ENCODE results near the gene FAM20C.

FAM20C gene

DNA sequence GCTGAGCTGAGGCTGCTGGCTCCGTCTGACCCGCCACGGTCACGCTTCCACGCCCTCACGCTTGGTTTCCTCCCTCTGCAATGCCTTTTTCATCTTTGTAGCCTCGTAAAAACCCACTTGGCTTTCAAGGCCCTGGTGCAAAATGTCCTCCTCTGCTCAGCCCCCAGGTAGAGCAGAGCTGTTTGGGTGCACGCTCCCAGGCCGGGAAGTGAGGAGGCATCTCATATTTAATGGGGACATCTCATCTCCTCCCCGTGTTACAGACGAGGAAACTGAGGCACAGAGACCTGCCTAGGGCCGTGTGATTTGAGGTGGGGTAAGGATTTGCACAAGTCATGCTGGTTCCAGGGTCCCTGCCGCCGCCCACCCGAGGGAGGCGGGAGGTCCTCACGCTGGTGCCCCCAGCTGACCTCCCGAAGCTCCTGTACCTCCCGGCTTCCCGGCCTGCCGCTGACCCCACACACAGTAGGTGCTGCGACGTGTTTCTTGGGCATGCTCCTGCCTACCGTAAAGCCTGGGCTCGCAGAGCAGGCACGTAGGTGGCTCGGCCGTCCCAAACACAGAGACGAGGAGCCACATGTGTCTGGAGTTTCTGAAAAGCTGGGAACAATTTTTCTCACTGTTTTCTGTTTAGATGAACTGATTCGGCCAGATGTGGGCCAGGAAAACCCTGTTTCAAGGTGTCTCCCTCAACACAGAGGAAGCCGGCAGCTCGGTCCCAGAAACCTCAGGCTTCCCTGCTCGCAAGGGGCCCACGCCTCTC, 109.1 kb downstream of the FAM20C start:
- Histone ChIP-seq H3K4me1 (no peaks in the 10 kb centered on the region), H3K27me3 (peaks cover 0 to 28% of the 10 kb centered on the region in 2 donors), H3K36me3 (no peaks in the 10 kb centered on the region), H3K4me3 (no peak overlapping the region), H3K27ac (no peak overlapping the region), H3K9me3 (no peaks in the 10 kb centered on the region)
- TF ChIP-seq, protein P1, sequence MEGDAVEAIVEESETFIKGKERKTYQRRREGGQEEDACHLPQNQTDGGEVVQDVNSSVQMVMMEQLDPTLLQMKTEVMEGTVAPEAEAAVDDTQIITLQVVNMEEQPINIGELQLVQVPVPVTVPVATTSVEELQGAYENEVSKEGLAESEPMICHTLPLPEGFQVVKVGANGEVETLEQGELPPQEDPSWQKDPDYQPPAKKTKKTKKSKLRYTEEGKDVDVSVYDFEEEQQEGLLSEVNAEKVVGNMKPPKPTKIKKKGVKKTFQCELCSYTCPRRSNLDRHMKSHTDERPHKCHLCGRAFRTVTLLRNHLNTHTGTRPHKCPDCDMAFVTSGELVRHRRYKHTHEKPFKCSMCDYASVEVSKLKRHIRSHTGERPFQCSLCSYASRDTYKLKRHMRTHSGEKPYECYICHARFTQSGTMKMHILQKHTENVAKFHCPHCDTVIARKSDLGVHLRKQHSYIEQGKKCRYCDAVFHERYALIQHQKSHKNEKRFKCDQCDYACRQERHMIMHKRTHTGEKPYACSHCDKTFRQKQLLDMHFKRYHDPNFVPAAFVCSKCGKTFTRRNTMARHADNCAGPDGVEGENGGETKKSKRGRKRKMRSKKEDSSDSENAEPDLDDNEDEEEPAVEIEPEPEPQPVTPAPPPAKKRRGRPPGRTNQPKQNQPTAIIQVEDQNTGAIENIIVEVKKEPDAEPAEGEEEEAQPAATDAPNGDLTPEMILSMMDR (IDR thresholded peaks at IDR 0.05), result no peak
- intact Hi-C loops (cut with DNase I; ENCODE audit: low total_unique reads), result no loop called here
- peak in 1 of 2 donors; percentile 57 for DNase-seq

DNA sequence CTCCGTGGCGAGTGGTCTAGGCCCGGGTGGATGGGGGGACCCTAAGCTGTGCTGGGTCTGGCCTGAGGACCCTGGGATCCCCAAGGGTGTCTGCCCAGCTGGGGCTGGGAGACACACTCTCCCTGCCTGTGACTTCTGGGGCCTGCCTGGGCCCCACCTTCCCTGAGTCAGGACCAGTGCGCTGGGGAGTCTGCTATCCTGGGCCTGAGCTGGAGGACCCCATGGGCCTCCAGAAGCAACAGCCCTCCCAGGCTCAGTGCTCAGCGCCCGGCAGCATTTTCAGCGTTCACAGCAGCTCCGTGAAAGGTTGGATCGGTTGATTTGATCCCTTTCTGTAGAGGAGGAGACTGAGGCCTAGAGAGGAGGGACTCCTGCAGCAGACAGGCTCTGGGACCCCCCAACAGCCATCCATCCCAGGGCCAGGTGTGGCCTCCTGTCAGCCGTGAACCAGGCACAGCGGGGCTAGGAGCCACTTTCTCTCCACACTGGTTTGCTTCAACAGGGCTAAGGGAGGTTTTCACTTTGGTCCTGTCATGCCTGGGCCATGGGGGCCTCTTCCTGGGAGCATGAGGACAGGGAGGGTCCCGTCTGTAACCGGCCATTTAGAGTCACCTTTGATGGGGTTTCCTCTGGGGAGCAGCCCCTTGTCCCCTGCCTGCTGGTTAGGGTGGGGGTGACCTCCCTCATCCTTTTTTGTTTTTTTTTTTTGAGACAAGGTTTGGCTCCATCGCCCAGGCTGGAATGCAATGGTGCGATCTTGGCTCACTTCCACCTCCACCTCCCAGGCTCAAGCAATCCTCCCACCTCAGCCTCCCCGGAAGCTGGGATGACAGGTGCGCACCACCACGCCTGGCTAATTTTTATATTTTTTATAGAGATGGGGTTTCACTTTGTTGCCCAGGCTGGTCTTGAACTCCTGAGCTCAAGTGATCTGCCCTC, 110.0 kb downstream of the FAM20C start:
- no peaks in the 10 kb centered on the region for H3K4me1 ChIP-seq
- TF ChIP-seq, protein P1 (IDR thresholded peaks at IDR 0.05), result no peak
- H3K36me3 ChIP-seq, result no peaks in the 10 kb centered on the region
- no peak overlapping the region for H3K4me3 ChIP-seq
- no peaks in the 10 kb centered on the region for H3K9me3 ChIP-seq
- H3K27ac ChIP-seq, result no peak overlapping the region
- DNase-seq, result peak in 1 of 2 donors; percentile 40
- H3K27me3 ChIP-seq, result peaks cover 0 to 27% of the 10 kb centered on the region in 2 donors
- intact Hi-C loops (cut with DNase I; ENCODE audit: low total_unique reads), result no loop called here

DNA sequence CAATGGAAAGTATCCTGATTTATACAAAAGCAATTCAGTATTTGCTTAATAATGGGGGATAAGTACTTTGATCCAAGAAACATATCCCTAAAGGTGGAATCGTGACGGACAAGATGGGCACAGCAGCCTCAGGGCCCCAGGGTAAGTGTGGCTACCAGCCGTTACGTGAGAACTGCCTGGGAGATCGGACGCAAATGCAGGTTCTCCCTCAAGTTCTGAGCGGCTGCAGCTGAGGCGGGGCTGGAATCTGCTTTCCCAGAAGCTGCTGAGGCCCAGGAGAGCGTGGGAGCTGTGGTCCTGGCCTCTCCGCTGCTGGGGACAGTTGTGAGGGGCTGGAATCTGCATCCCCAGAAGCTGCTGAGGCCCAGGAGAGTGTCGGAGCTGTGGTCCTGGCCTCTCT, 111.1 kb downstream of the FAM20C start:
- Histone ChIP-seq H3K4me1 (no peaks in the 10 kb centered on the region), H3K9me3 (peaks cover 0 to 7% (median 0%) of the 10 kb centered on the region in 3 donors), H3K36me3 (no peaks in the 10 kb centered on the region), H3K4me3 (no peak overlapping the region), H3K27me3 (peaks cover 0 to 23% of the 10 kb centered on the region in 2 donors), H3K27ac (no peak overlapping the region)
- TF ChIP-seq, protein P1 (IDR thresholded peaks at IDR 0.05), result no peak
- intact Hi-C loops (cut with DNase I; ENCODE audit: low total_unique reads), result no loop called here
- peak in 1 of 2 donors; percentile 45 for DNase-seq

DNA sequence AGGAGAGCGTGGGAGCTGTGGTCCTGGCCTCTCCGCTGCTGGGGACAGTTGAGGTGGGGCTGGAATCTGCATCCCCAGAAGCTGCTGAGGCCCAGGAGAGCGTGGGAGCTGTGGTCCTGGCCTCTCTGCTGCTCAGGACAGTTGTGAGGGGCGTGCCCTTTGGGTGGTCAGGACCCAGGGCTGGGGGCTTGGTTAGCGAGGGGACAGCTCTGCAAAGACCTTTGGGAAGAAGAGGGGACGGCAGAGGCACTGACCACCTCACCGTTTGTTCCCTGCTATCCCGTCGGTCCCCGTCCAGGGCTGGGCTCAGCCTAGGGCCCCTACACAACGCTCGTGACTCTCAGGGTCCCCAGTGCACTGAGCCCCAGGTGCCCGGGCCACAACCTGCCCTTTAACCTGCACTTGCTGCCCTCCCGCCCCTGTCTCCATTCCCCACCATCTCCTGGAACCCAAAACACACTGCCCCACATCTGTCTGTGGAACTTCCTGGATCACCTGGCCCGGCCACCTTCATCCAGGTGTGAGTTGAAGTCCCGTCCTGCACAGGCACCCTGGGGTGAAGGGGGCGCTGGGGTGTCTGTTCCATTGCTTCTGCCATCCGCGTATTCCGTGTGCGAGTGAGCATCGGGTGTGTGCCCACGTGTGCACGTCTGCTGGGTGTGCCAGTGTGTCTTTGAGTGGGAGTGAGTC, 111.7 kb downstream of the FAM20C start:
- no peak overlapping the region for H3K4me3 ChIP-seq

More for the DNA sequence above, 111.7 kb downstream of the FAM20C start:
- peak in 1 of 2 donors; percentile 51 for DNase-seq
- H3K27ac ChIP-seq, result no peak overlapping the region
- H3K27me3 ChIP-seq, result peaks cover 0 to 23% of the 10 kb centered on the region in 2 donors
- TF ChIP-seq, protein P1 (IDR thresholded peaks at IDR 0.05), result no peak
- intact Hi-C loops (cut with DNase I; ENCODE audit: low total_unique reads), result no loop called here
- H3K9me3 ChIP-seq, result peaks cover 0 to 7% (median 0%) of the 10 kb centered on the region in 3 donors
- no peaks in the 10 kb centered on the region for H3K4me1 ChIP-seq
- H3K36me3 ChIP-seq, result no peaks in the 10 kb centered on the region

Data from tibial artery (tissue), 4 donors.